Heart left ventricle (tissue), 13 donors: ENCODE measurements around the gene SLC11A2.

Experiments
- CTCF ChIP-seq, 12 donors: fragments of 200-600 bp; sonication (generic) in 4 of 12; IDR thresholded peaks; one replicate each; pipeline versions ENCODE4 v1.5.0 to v1.8.0; 2018 to 2022; ENCODE audit warnings: antibody characterized with exemption in 12 of 12, mild to moderate bottlenecking in 5 of 12
- POLR2A ChIP-seq, 2 donors: fragments of 450-650 bp; IDR thresholded peaks; one replicate each; pipeline ENCODE4 v1.6.1; 2017; ENCODE audit warnings: antibody characterized with exemption in 2 of 2, mild to moderate bottlenecking in 2 of 2, moderate library complexity in 2 of 2
- donor health status: ischemic (EF 13 %, LVEDD 7.1; RV severe dilation, severe dysfunction).
- donor health status: DM: no; HTN: yes; CAD: no.
- donor health status: DM: no; HTN: no; CAD: no.
- donor health status: ischemic (EF 25% LVEDD 6.9; RV normal size, moderate dysfunction).
- donor health status: ischemic (EF 25% LVEDD 5.7; RV mildly dilated, moderate dysfunction).
- donor health status: ischemic (EF 35%, LVEDD 5.7; RV mildly dilated, moderate dysfunction).
- donor health status: nonischemic (EF 11% LVEDD 7.7; RV severe dilation, severe dysfunction).
- donor health status: DM: yes; HTN: yes; CAD: no.
- donor health status: PGD.
- donor health status: ischemic (EF 29% LVEDD 5.4; RV normal size, mild dysfunction).
- donor health status: nonischemic (EF 23%, LVEDD 6.1; RV moderate dilation, normal function).

GRCh38 chr12:50934981-50935807, 91.0 kb downstream of the SLC11A2 start:
- no peak for TF ChIP-seq POLR2A (IDR thresholded peaks at IDR 0.05)
- TF ChIP-seq CTCF (IDR thresholded peaks at IDR 0.05), result no peak
